ENCODE results near the gene MCRS1.

- TF ChIP-seq POLR2A (IDR thresholded peaks at IDR 0.05) = no peak
- no peak for TF ChIP-seq CTCF (IDR thresholded peaks at IDR 0.05)
Observed at GRCh38 chr12:49584591-49584990, 16.6 kb upstream of the MCRS1 start.
